22Rv1 (cell line): ENCODE results near the gene ALOX15B.

Experiments
- CTCF ChIP-seq: fragments of 450-650 bp; IDR thresholded peaks from 2 replicates; pipeline ENCODE4 v1.5.1; 2017; ENCODE audit warnings: mild to moderate bottlenecking
- ZFX ChIP-seq: fragments of 450-650 bp; IDR thresholded peaks from 2 replicates; pipeline ENCODE4 v1.6.1; 2017; ENCODE audit warnings: antibody characterized with exemption, borderline replicate concordance

GRCh38 chr17:8087952-8088230, 49.0 kb downstream of the ALOX15B start:
- TF ChIP-seq CTCF (no peak), ZFX (no peak)
